B cell (primary cell): ENCODE data around the gene MOB1A. TPM values are rescaled to one million over a fixed set of nuclear protein-coding genes. Genes with fewer than 3 reads are reported as not detected.

Experiments used
- ATAC-seq: fragments of 200-7000 bp; cut with Tn5 transposase; one replicate; pipeline ENCODE4 v1.10.0; 2021; ENCODE audit warnings: low read depth, mild to moderate bottlenecking, moderate number of reproducible peaks, moderate library complexity
- CTCF ChIA-PET: fragments of 350-600 bp; sonication (Branson Sonifier 250); formaldehyde crosslinking; loops from one replicate; lab custom pipeline; 2021; ENCODE audit warnings: antibody characterized with exemption, inconsistent platforms; lab: Charles Lee
- POLR2A ChIA-PET: fragments of 350-600 bp; sonication (Branson Sonifier 250); formaldehyde crosslinking; loops from one replicate; lab custom pipeline; 2021; ENCODE audit warnings: antibody characterized with exemption; lab: Charles Lee
- DNase-seq: peaks from one replicate; pipeline ENCODE4 v3.0.0; 2013
- H2AFZ ChIP-seq: 2 replicates; pipeline ENCODE4 v1.6.1; 2012; ENCODE audit warnings: mild to moderate bottlenecking, low read depth, low read length; ENCODE audit not compliant: insufficient read depth, poor library complexity, severe bottlenecking
- H3K27ac ChIP-seq, 2 donors: 1 replicate in 1 of 2; 2 replicates in 1 of 2; pipeline ENCODE4 v1.5.1; 2012 to 2013; ENCODE audit warnings: low read length in 2 of 2, mild to moderate bottlenecking in 2 of 2, moderate library complexity in 1 of 2
- H3K27me3 ChIP-seq, 4 experiments: fragments of 200-600 bp in 1 of 4; sonication (generic) in 1 of 4; replicated peaks in 1 of 4; 1 replicate in 2 of 4; 2 replicates in 2 of 4; pipeline versions ENCODE4 v1.6.1 to v1.7.0; 2013 to 2016; ENCODE audit warnings: low read length in 3 of 4, mild to moderate bottlenecking in 2 of 4, mixed read lengths in 1 of 4, moderate library complexity in 1 of 4; ENCODE audit not compliant: insufficient read depth in 4 of 4, control insufficient read depth in 3 of 4; ENCODE audit errors: control extremely low read depth in 1 of 4
- H3K36me3 ChIP-seq, 2 experiments: replicated peaks in 1 of 2; 1 replicate in 1 of 2; 2 replicates in 1 of 2; pipeline versions ENCODE4 v1.6.1 to v1.7.1; 2013; ENCODE audit warnings: low read length in 1 of 2; ENCODE audit not compliant: insufficient read depth in 2 of 2, control insufficient read depth in 1 of 2; ENCODE audit errors: control extremely low read depth in 1 of 2, extremely low read depth in 1 of 2
- H3K4me1 ChIP-seq, 2 donors: fragments of 200-600 bp in 1 of 2; sonication (generic) in 1 of 2; 1 replicate in 1 of 2; 2 replicates in 1 of 2; pipeline versions ENCODE4 v1.5.1 to v1.6.1; 2013 to 2017; ENCODE audit warnings: low read length in 2 of 2; ENCODE audit not compliant: control insufficient read depth in 2 of 2, insufficient read depth in 2 of 2
- H3K4me2 ChIP-seq: replicated peaks from 2 replicates; pipeline ENCODE3; 2012; ENCODE audit warnings: mild to moderate bottlenecking, low read depth, low read length; ENCODE audit not compliant: poor library complexity, severe bottlenecking
- H3K4me3 ChIP-seq, 5 experiments: fragments of 200-600 bp in 1 of 5; sonication (generic) in 1 of 5; 1 replicate in 3 of 5; 2 replicates in 2 of 5; pipeline versions ENCODE4 v1.5.1 to v1.7.0; 2011 to 2016; ENCODE audit warnings: low read length in 4 of 5, mild to moderate bottlenecking in 4 of 5, low read depth in 2 of 5, control low read depth in 1 of 5, moderate library complexity in 1 of 5; ENCODE audit not compliant: insufficient read depth in 1 of 5; ENCODE audit errors: control extremely low read depth in 1 of 5, extremely low read depth in 1 of 5
- H3K79me2 ChIP-seq: fragments of 200-600 bp; sonication (generic); one replicate; pipeline ENCODE4 v1.6.0; 2016; ENCODE audit warnings: low read length; ENCODE audit not compliant: control insufficient read depth, insufficient read depth
- H3K9ac ChIP-seq: fragments of 200-600 bp; sonication (generic); 2 replicates; pipeline ENCODE4 v1.6.1; 2017; ENCODE audit warnings: mild to moderate bottlenecking, low read length, moderate library complexity
- H3K9me3 ChIP-seq, 3 donors: one replicate each; pipeline versions ENCODE4 v1.6.1 to v1.7.1; 2013; ENCODE audit warnings: low read length in 2 of 3; ENCODE audit not compliant: control insufficient read depth in 2 of 3, insufficient read depth in 1 of 3; ENCODE audit errors: control extremely low read depth in 1 of 3
- H4K20me1 ChIP-seq: 2 replicates; pipeline ENCODE4 v1.6.0; 2012; ENCODE audit warnings: mild to moderate bottlenecking, low read length; ENCODE audit not compliant: insufficient read depth, control insufficient read depth, poor library complexity, severe bottlenecking
- H3K27ac Mint-ChIP-seq: one replicate; pipeline ENCODE4 v1.8.0; 2021; ENCODE audit warnings: mixed read lengths
- H3K27me3 Mint-ChIP-seq: one replicate; pipeline ENCODE4 v1.8.0; 2021; ENCODE audit warnings: mixed read lengths
- H3K4me1 Mint-ChIP-seq: one replicate; pipeline ENCODE4 v1.8.0; 2021; ENCODE audit warnings: mixed read lengths
- H3K4me3 Mint-ChIP-seq: one replicate; pipeline ENCODE4 v1.8.0; 2021; ENCODE audit warnings: mixed read lengths
- H3K9me3 Mint-ChIP-seq: one replicate; pipeline ENCODE4 v1.8.0; 2022; ENCODE audit warnings: mixed read lengths; ENCODE audit not compliant: insufficient read depth
- CTCF ChIP-seq: fragments of 200-600 bp; IDR thresholded peaks from one replicate; pipeline ENCODE4 v1.8.0; 2022; ENCODE audit warnings: antibody characterized with exemption, mild to moderate bottlenecking
- EZH2 ChIP-seq: IDR thresholded peaks from 2 replicates; pipeline ENCODE4 v1.6.1; 2012; ENCODE audit warnings: borderline replicate concordance, low read depth, mild to moderate bottlenecking, moderate library complexity, low read length; ENCODE audit not compliant: insufficient read depth, poor library complexity, severe bottlenecking
- WGBS: methylation state at CpG from one replicate; pipeline ENCODE4 v1.1.5; 2013; ENCODE audit warnings: missing lambda C conversion rate; ENCODE audit not compliant: insufficient coverage; 5-methylcytosine and 5-hydroxymethylcytosine counted together
- intact Hi-C: fragments of 100-400 bp; cut with micrococcal nuclease; formaldehyde crosslinking; loops from one replicate; pipeline ENCODE4 v1.10.0; 2022
- polyA plus RNA-seq: library from polyadenylated mRNA; depleted of rRNA; stranded (reverse); fragments of >200 nt; gene quantifications from 2 replicates; pipeline ENCODE4 v1.2.3, GENCODE V29; 2012
- total RNA-seq, 2 donors: library from RNA; stranded (reverse); fragments of 120-200 nt in 1 of 2; gene quantifications; 1 replicate in 1 of 2; 2 replicates in 1 of 2; pipeline versions ENCODE4 v1.2.3 to v1.2.4, GENCODE V29; 2013 to 2022

MOB1A gene
- total and polyA plus RNA-seq, 2 donors (not counting 1 experiment from before 2014, with no cell fraction given): 43.3 to 219 TPM

GRCh38 chr2:74199275-74199701 lies 20.6 kb upstream of the MOB1A start:
- peak overlapping the region; percentile 30 to 79 (median 74) for H3K4me3 ChIP-seq

More at GRCh38 chr2:74199275-74199701, 20.6 kb upstream of the MOB1A start:
- peaks cover 14 to 23% of the 10 kb centered on the region in 2 donors for H3K4me1 ChIP-seq
- intact Hi-C loops: loop anchor here (1.0 to 2.0 kb wide), 5 partner anchors 13 to 370 kb away; partner anchors contain the start of genes C2orf81, MOB1A and WDR54
- peak overlapping the region; percentile 89 for H2AFZ ChIP-seq
- H3K4me2 ChIP-seq: peak overlapping the region; percentile 96
- Mint-ChIP-seq H3K9me3 (no peaks in the 10 kb centered on the region), H3K4me3 (peak overlapping the region; percentile 98), H3K4me1 (peaks cover 25% of the 10 kb centered on the region), H3K27me3 (no peaks in the 10 kb centered on the region), H3K27ac (peak overlapping the region; percentile 99)
- no peak for DNase-seq
- no peaks in the 10 kb centered on the region for H3K36me3 ChIP-seq
- WGBS: 4% methylated on average over 7 of the region's 20 CpGs
- ChIA-PET CTCF (interaction anchor here (0.6 to 5.3 kb wide), 19 partner anchors 9 to 454 kb away, joined by 3 to 132 read pairs (median 5); partner anchors contain the start of genes BOLA3, MOB1A and STAMBP), POLR2A (interaction anchor here (0.7 to 7.2 kb wide), 6 partner anchors 8 to 420 kb away, joined by 3 to 120 read pairs (median 6); partner anchors contain the start of genes DUSP11 and MOB1A)
- TF ChIP-seq CTCF: peak; percentile 47
- TF ChIP-seq EZH2: no peak
- no peaks in the 10 kb centered on the region for H3K27me3 ChIP-seq
- peak overlapping the region; percentile 81 for H3K9ac ChIP-seq
- H3K9me3 ChIP-seq: no peaks in the 10 kb centered on the region
- peak overlapping the region; percentile 92 to 96 for H3K27ac ChIP-seq
- ATAC-seq: no peak
- H3K79me2 ChIP-seq: peaks cover 48% of the 10 kb centered on the region
- no peaks in the 10 kb centered on the region for H4K20me1 ChIP-seq
